ENCODE measurements around the gene SCAPER.
"Not testable (repeated sequence)": the region's sequence is repeated elsewhere in the genome, so short reads cannot be mapped to it uniquely, and the experiment has no call there.

Gene SCAPER

DNA sequence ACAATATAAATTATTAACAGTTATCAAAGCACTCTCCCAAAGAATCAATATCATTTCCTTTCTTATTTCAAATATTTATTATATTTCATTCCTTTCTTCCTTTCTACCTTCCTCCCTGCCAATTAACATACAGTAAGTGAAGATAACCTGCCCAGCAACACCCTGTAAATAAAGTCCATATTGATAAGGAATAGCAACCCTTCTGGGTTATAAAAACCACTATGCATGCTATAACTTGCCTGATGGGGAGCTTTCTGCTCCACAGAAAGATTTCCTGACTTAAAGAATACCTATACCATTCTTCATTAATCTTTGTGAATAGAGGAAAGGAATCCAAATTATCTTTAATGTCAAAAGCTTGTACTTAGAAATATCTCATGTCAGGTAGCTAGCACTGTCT is 402.0 kb downstream of the SCAPER start:
- POLR2A ChIA-PET, result no interaction called here
- DNase-seq (ENCODE audit: extremely low spot score), result no peak
- CTCF ChIA-PET, result no interaction called here
- TF ChIP-seq LEF1 (IDR thresholded peaks at IDR 0.05; ENCODE audit: borderline replicate concordance) (no peak), HDGF (IDR thresholded peaks at IDR 0.05; ENCODE audit: borderline replicate concordance) (no peak), ZNF384 (IDR thresholded peaks at IDR 0.05) (no peak), ARNT (IDR thresholded peaks at IDR 0.05) (no peak), BHLHE40 (IDR thresholded peaks at IDR 0.05; ENCODE audit: borderline replicate concordance) (no peak), FOXK2 (IDR thresholded peaks at IDR 0.05) (no peak), FOXM1 (IDR thresholded peaks at IDR 0.05; ENCODE audit: borderline replicate concordance) (no peak), FOXA1 (IDR thresholded peaks at IDR 0.05) (no peak), PKNOX1 (IDR thresholded peaks at IDR 0.05) (no peak), TARDBP (IDR thresholded peaks at IDR 0.05) (no peak), ELF4 (IDR thresholded peaks at IDR 0.05) (no peak), CTBP1 (IDR thresholded peaks at IDR 0.05; ENCODE audit: borderline replicate concordance) (no peak), L3MBTL2 (conservative IDR thresholded peaks at IDR 0.05) (no peak), SP1 (IDR thresholded peaks at IDR 0.05) (no peak)

DNA sequence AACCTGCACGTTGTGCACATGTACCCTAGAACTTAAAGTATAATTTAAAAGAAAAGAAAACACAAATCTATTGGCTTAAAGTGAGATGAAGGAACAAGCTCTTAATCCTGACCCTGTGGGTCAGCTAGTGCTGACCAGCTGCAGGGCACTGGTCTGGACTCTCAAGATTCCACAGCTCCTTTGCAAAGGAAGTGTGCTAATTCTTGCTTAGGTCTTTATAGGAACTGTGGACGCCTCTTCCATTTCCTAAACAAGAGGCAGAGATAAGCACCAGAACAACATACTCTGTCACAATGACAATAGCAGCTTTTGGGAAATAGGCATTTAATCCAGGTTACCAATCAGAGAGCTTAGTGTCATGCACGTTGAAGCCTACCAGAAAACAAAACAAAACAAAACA is 402.5 kb downstream of the SCAPER start:
- no peak for TF ChIP-seq ELF4 (IDR thresholded peaks at IDR 0.05)
- no peak for TF ChIP-seq L3MBTL2 (conservative IDR thresholded peaks at IDR 0.05)
- no peak for TF ChIP-seq HDGF (IDR thresholded peaks at IDR 0.05; ENCODE audit: borderline replicate concordance)
- no peak for TF ChIP-seq LEF1 (IDR thresholded peaks at IDR 0.05; ENCODE audit: borderline replicate concordance)
- no peak for TF ChIP-seq TARDBP (IDR thresholded peaks at IDR 0.05)
- TF ChIP-seq FOXM1 (IDR thresholded peaks at IDR 0.05; ENCODE audit: borderline replicate concordance), result no peak
- TF ChIP-seq SUZ12 (IDR thresholded peaks at IDR 0.05), result no peak
- no peak for TF ChIP-seq PKNOX1 (IDR thresholded peaks at IDR 0.05)
- no peak for TF ChIP-seq FOXK2 (IDR thresholded peaks at IDR 0.05)
- no peak for TF ChIP-seq FOXA1 (IDR thresholded peaks at IDR 0.05)
- TF ChIP-seq ARNT (IDR thresholded peaks at IDR 0.05), result no peak
- TF ChIP-seq CTBP1 (IDR thresholded peaks at IDR 0.05; ENCODE audit: borderline replicate concordance), result no peak
- no peak for TF ChIP-seq SP1 (IDR thresholded peaks at IDR 0.05)
- TF ChIP-seq NFRKB (IDR thresholded peaks at IDR 0.05), result no peak
- TF ChIP-seq ZNF384 (IDR thresholded peaks at IDR 0.05), result no peak
- no peak for TF ChIP-seq BHLHE40 (IDR thresholded peaks at IDR 0.05; ENCODE audit: borderline replicate concordance)
- ChIA-PET CTCF (no interaction called here), POLR2A (no interaction called here)
- DNase-seq (ENCODE audit: extremely low spot score), result no peak

GRCh38 chr15:76502185-76502584 is 403.0 kb downstream of the SCAPER start:
- POLR2A ChIA-PET; DNase-seq (ENCODE audit: extremely low spot score); CTCF ChIA-PET: not testable (repeated sequence)

DNA sequence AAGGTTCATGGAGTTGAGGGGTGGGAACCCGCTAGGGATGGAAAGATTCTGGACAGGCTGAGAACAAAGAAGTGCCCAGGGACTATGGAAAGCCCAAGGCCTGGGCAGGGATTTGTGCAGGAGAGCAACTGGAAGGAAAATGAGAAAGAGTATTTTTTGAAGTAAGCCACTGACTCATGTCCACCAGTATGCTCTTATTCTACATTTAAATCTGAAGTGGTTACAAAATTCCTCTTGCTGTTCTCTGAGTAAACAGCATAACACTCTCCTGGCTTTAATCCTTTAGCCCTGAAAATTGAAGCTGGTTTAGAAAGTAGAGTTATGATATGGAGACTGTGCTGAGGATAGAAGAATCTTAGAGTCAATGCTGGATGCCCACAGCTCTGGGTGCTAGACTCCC is 403.4 kb downstream of the SCAPER start:
- no peak for DNase-seq (ENCODE audit: extremely low spot score)
- CTCF ChIA-PET, result no interaction called here
- TF ChIP-seq HDGF (IDR thresholded peaks at IDR 0.05; ENCODE audit: borderline replicate concordance), result no peak
- no peak for TF ChIP-seq SUZ12 (IDR thresholded peaks at IDR 0.05)
- TF ChIP-seq CTBP1 (IDR thresholded peaks at IDR 0.05; ENCODE audit: borderline replicate concordance), result no peak
- no peak for TF ChIP-seq FOXA1 (IDR thresholded peaks at IDR 0.05)
- TF ChIP-seq ARNT (IDR thresholded peaks at IDR 0.05), result no peak
- no peak for TF ChIP-seq NFRKB (IDR thresholded peaks at IDR 0.05)
- TF ChIP-seq BHLHE40 (IDR thresholded peaks at IDR 0.05; ENCODE audit: borderline replicate concordance), result no peak
- POLR2A ChIA-PET, result no interaction called here

DNA sequence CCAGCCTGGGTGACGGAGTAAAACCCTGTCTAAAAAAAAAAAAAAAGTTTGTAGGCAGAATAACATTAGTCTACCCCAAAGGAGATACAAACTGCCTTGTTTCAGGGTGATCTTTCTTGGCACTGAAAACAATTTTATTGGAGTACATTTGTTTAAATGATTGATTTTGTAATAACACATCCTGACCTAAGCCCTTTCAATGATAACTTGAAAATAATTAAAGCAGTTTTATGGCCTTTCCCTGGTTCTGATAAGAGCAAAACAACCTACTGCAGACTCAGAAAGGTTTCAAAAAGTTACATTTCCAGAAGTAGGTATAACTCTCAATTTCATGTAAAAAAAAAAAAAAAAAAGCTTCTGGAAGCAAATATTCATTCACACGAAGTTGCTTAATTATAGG is 404.1 kb downstream of the SCAPER start:
- POLR2A ChIA-PET, result no interaction called here
- DNase-seq (ENCODE audit: extremely low spot score), result no peak
- CTCF ChIA-PET, result no interaction called here
- TF ChIP-seq SP1 (IDR thresholded peaks at IDR 0.05), result no peak

- ChIA-PET POLR2A (no interaction called here), CTCF (no interaction called here)
- DNase-seq (ENCODE audit: extremely low spot score), result no peak
- TF ChIP-seq SUZ12 (IDR thresholded peaks at IDR 0.05) (no peak), TARDBP (IDR thresholded peaks at IDR 0.05) (no peak), PKNOX1 (IDR thresholded peaks at IDR 0.05) (no peak), LEF1 (IDR thresholded peaks at IDR 0.05; ENCODE audit: borderline replicate concordance) (no peak), CTBP1 (IDR thresholded peaks at IDR 0.05; ENCODE audit: borderline replicate concordance) (no peak), FOXK2 (IDR thresholded peaks at IDR 0.05) (no peak), ARNT (IDR thresholded peaks at IDR 0.05) (no peak), FOXA1 (IDR thresholded peaks at IDR 0.05) (no peak), ZNF384 (IDR thresholded peaks at IDR 0.05) (no peak)
These were observed 409.7 kb downstream of the SCAPER start for GRCh38 chr15:76495487-76495886.

- ChIA-PET CTCF (no interaction called here), POLR2A (no interaction called here)
- no peak for TF ChIP-seq TARDBP (IDR thresholded peaks at IDR 0.05)
- no peak for TF ChIP-seq FOXK2 (IDR thresholded peaks at IDR 0.05)
- no peak for TF ChIP-seq LEF1 (IDR thresholded peaks at IDR 0.05; ENCODE audit: borderline replicate concordance)
- TF ChIP-seq SUZ12 (IDR thresholded peaks at IDR 0.05), result no peak
- no peak for TF ChIP-seq BHLHE40 (IDR thresholded peaks at IDR 0.05; ENCODE audit: borderline replicate concordance)
- DNase-seq (ENCODE audit: extremely low spot score), result no peak
These were observed 412.6 kb downstream of the SCAPER start for GRCh38 chr15:76492538-76492937.

Measured in HEK293T (cell line).